HCT116 (cell line): ENCODE measurements around the gene RBM20. TPM values are rescaled to one million over a fixed set of nuclear protein-coding genes. Genes with fewer than 3 reads are reported as not detected.

Experiments used
- ATAC-seq: fragments of 200-7000 bp; cut with Tn5 transposase; 2 replicates; pipeline ENCODE4 v1.9.1; 2020; ENCODE audit warnings: mild to moderate bottlenecking, moderate library complexity
- BruUV-seq: library from RNA; stranded (reverse); fragments of 400-500 nt; replicated peaks from 2 replicates; lab custom pipeline; 2021; lab: Mats Ljungman, UMichigan
- CTCF ChIA-PET: fragments of 300-600 bp; sonication (Branson Sonifier 250); formaldehyde crosslinking; loops from one replicate; lab custom pipeline; 2021; ENCODE audit warnings: antibody characterized with exemption; lab: Charles Lee
- POLR2A ChIA-PET: fragments of 300-600, 350-600 bp; sonication (Branson Sonifier 250); formaldehyde crosslinking; loops from one replicate; lab custom pipeline; 2021; ENCODE audit warnings: antibody characterized with exemption; lab: Charles Lee
- RAD21 ChIA-PET, 2 experiments: fragments of 300-600 bp; sonication (Branson Sonifier 250); formaldehyde crosslinking; loops; one replicate each; lab custom pipeline; 2023; ENCODE audit warnings: low total read pairs in 2 of 2; ENCODE audit not compliant: uncharacterized antibody in 2 of 2, unreplicated experiment in 2 of 2, low non-redundant PET in 1 of 2; lab: Charles Lee
- DNase-seq: peaks from one replicate; pipeline ENCODE4 v3.0.0-alpha.2; 2010; ENCODE audit warnings: low read depth, low spot score
- H2AFZ ChIP-seq: fragments of 200-600 bp; shearing (Covaris generic), sonication (generic); 2 replicates; pipeline ENCODE4 v1.6.1; 2017; ENCODE audit warnings: low read depth, mixed run types, mixed read lengths, antibody characterized with exemption, low read length; ENCODE audit not compliant: poor library complexity, severe bottlenecking
- H3K27ac ChIP-seq: 2 replicates; pipeline ENCODE4 v1.5.1; 2012; ENCODE audit warnings: low read depth, low read length
- H3K27me3 ChIP-seq: fragments of 200-600 bp; sonication (generic); 2 replicates; pipeline ENCODE4 v1.6.1; 2016; ENCODE audit warnings: mixed run types, low read length, mixed read lengths; ENCODE audit not compliant: insufficient read depth
- H3K36me3 ChIP-seq, 2 experiments: fragments of 200-500 bp in 1 of 2; fragments of 200-600 bp in 1 of 2; sonication (Bioruptor generic) in 1 of 2; sonication (generic) in 1 of 2; 2 replicates each; pipeline versions ENCODE4 v1.5.1 to v1.6.1; 2014 to 2016; ENCODE audit warnings: low read length in 2 of 2, inconsistent platforms in 1 of 2, mixed read lengths in 1 of 2, mixed run types in 1 of 2; ENCODE audit not compliant: insufficient read depth in 2 of 2, control insufficient read depth in 1 of 2
- H3K4me1 ChIP-seq, 2 experiments: fragments of 200-600 bp in 1 of 2; sonication (generic) in 1 of 2; 2 replicates each; pipeline versions ENCODE4 v1.5.1 to v1.6.1; 2012 to 2017; ENCODE audit warnings: low read length in 2 of 2, inconsistent platforms in 1 of 2, mild to moderate bottlenecking in 1 of 2, mixed read lengths in 1 of 2, mixed run types in 1 of 2, moderate library complexity in 1 of 2; ENCODE audit not compliant: insufficient read depth in 2 of 2, control insufficient read depth in 1 of 2
- H3K4me2 ChIP-seq: fragments of 200-600 bp; sonication (generic); 2 replicates; pipeline ENCODE4 v1.6.1; 2017; ENCODE audit warnings: mixed run types, low read length, mixed read lengths
- H3K4me3 ChIP-seq, 2 experiments: fragments of 200-600 bp in 1 of 2; sonication (generic) in 1 of 2; replicated peaks in 1 of 2; 2 replicates each; pipeline ENCODE4 v1.5.1; 2011 to 2016; ENCODE audit warnings: low read length in 2 of 2, control low read depth in 1 of 2, low read depth in 1 of 2, mild to moderate bottlenecking in 1 of 2, mixed read lengths in 1 of 2, mixed run types in 1 of 2
- H3K79me2 ChIP-seq: fragments of 200-600 bp; sonication (generic); 2 replicates; pipeline ENCODE4 v1.6.1; 2017; ENCODE audit warnings: mild to moderate bottlenecking, mixed run types, low read length, moderate library complexity, mixed read lengths; ENCODE audit not compliant: insufficient read depth
- H3K9ac ChIP-seq: fragments of 200-600 bp; sonication (generic); 2 replicates; pipeline ENCODE4 v1.6.1; 2016; ENCODE audit warnings: low read length, mixed read lengths
- H3K9me2 ChIP-seq: fragments of 200-600 bp; sonication (generic), shearing (Covaris generic); 2 replicates; pipeline ENCODE4 v1.6.1; 2017; ENCODE audit warnings: mixed run types, mild to moderate bottlenecking, moderate library complexity; ENCODE audit not compliant: insufficient read depth
- H3K9me3 ChIP-seq, 2 experiments: fragments of 200-500 bp in 1 of 2; fragments of 200-600 bp in 1 of 2; sonication (Bioruptor generic) in 1 of 2; sonication (generic) in 1 of 2; 2 replicates each; pipeline ENCODE4 v1.6.1; 2014 to 2017; ENCODE audit warnings: low read length in 2 of 2, mixed read lengths in 2 of 2, inconsistent platforms in 1 of 2, low read depth in 1 of 2, mild to moderate bottlenecking in 1 of 2, mixed run types in 1 of 2, moderate library complexity in 1 of 2; ENCODE audit not compliant: control insufficient read depth in 1 of 2, insufficient read depth in 1 of 2
- H4K20me1 ChIP-seq: fragments of 200-600 bp; sonication (generic), shearing (Covaris generic); 2 replicates; pipeline ENCODE4 v1.6.1; 2017; ENCODE audit warnings: mixed run types, mild to moderate bottlenecking, moderate library complexity; ENCODE audit not compliant: insufficient read depth
- CBX3 ChIP-seq: IDR thresholded peaks from 2 replicates; pipeline ENCODE4 v1.6.1; 2012; ENCODE audit warnings: low read depth
- CTCF ChIP-seq, 3 experiments: fragments of 200-600 bp in 1 of 3; sonication (generic) in 1 of 3; IDR thresholded peaks in 2 of 3; conservative IDR thresholded peaks in 1 of 3; 2 replicates each; pipeline ENCODE4 v1.5.1; 2012 to 2017; ENCODE audit warnings: low read depth in 2 of 3, low read length in 2 of 3, antibody characterized with exemption in 1 of 3, borderline replicate concordance in 1 of 3, control low read depth in 1 of 3, mild to moderate bottlenecking in 1 of 3, mixed read lengths in 1 of 3, mixed run types in 1 of 3, moderate library complexity in 1 of 3; ENCODE audit not compliant: insufficient read depth in 1 of 3
- ELF1 ChIP-seq: IDR thresholded peaks from 2 replicates; pipeline ENCODE4 v1.6.1; 2012; ENCODE audit warnings: low read depth, borderline replicate concordance
- EZH2 ChIP-seq: fragments of 200-600 bp; sonication (generic); IDR thresholded peaks from 2 replicates; pipeline ENCODE4 v1.6.1; 2017; ENCODE audit warnings: antibody characterized with exemption, mixed run types
- EZH2phosphoT487 ChIP-seq: fragments of 200-600 bp; IDR thresholded peaks from 2 replicates; pipeline ENCODE4 v1.6.1; 2018; ENCODE audit warnings: antibody characterized with exemption, borderline replicate concordance
- POLR2A ChIP-seq: IDR thresholded peaks from 2 replicates; pipeline ENCODE4 v1.7.0; 2011; ENCODE audit warnings: borderline replicate concordance; ENCODE audit not compliant: insufficient read depth, insufficient read length; ENCODE audit errors: extremely low read depth
- POLR2AphosphoS5 ChIP-seq: IDR thresholded peaks from 2 replicates; pipeline ENCODE4 v1.6.1; 2011; ENCODE audit warnings: mild to moderate bottlenecking, low read depth, low read length, moderate library complexity
- RAD21 ChIP-seq: IDR thresholded peaks from 2 replicates; pipeline ENCODE4 v1.6.1; 2012; ENCODE audit warnings: low read depth, mild to moderate bottlenecking
- REST ChIP-seq: IDR thresholded peaks from 2 replicates; pipeline ENCODE4 v1.6.1; 2012; ENCODE audit warnings: low read depth
- SIN3A ChIP-seq: IDR thresholded peaks from 2 replicates; pipeline ENCODE4 v1.6.1; 2012; ENCODE audit warnings: low read depth
- SP1 ChIP-seq: IDR thresholded peaks from 2 replicates; pipeline ENCODE4 v1.6.1; 2012; ENCODE audit warnings: low read depth
- SRF ChIP-seq: IDR thresholded peaks from 2 replicates; pipeline ENCODE4 v1.6.1; 2012; ENCODE audit warnings: low read depth
- TCF7L2 ChIP-seq: IDR thresholded peaks from 2 replicates; pipeline ENCODE4 v1.7.0; 2011; ENCODE audit warnings: borderline replicate concordance, inconsistent platforms; ENCODE audit not compliant: insufficient read depth, insufficient read length; ENCODE audit errors: extremely low read depth
- YY1 ChIP-seq: IDR thresholded peaks from 2 replicates; pipeline ENCODE4 v1.6.1; 2011; ENCODE audit warnings: low read length, low read depth, moderate library complexity, mild to moderate bottlenecking; ENCODE audit not compliant: insufficient replicate concordance; ENCODE audit errors: extremely low read depth
- ZBTB33 ChIP-seq: IDR thresholded peaks from 2 replicates; pipeline ENCODE4 v1.6.1; 2011; ENCODE audit warnings: mild to moderate bottlenecking, low read length, moderate library complexity; ENCODE audit not compliant: insufficient replicate concordance; ENCODE audit errors: extremely low read depth
- ZNF274 ChIP-seq: fragments of 200-500 bp; sonication (Bioruptor generic); IDR thresholded peaks from 2 replicates; pipeline ENCODE4 v1.6.1; 2014; ENCODE audit warnings: mild to moderate bottlenecking, low read depth, low read length, inconsistent platforms
- intact Hi-C: fragments of 100-400 bp; cut with micrococcal nuclease; formaldehyde crosslinking; loops from 2 replicates; pipeline ENCODE4 v1.10.0; 2022
- total RNA-seq: library from RNA; stranded (reverse); gene quantifications from one replicate; pipeline ENCODE4 v1.2.1, GENCODE V29; 2021; ENCODE audit not compliant: unreplicated experiment

The RBM20 gene
- total RNA-seq, 1 experiment from 2014 or later, result 2.0 TPM

GRCh38 chr10:110868981-110869380 is 224.8 kb downstream of the RBM20 start:
- peaks cover 25 to 40% of the 10 kb centered on the region in 2 experiments for H3K4me1 ChIP-seq
- RAD21 ChIA-PET, result no interaction called here
- H3K9me3 ChIP-seq, result no peaks in the 10 kb centered on the region
- POLR2A ChIA-PET, result no interaction called here
- DNase-seq (no peak), ATAC-seq (no peak)
- no peak overlapping the region for H3K27ac ChIP-seq
- no peak overlapping the region for H2AFZ ChIP-seq
- intact Hi-C loops, result no loop called here
- TF ChIP-seq ELF1 (no peak), POLR2AphosphoS5 (no peak), TCF7L2 (no peak), CTCF (IDR thresholded peaks at IDR 0.05 in 2 of 3, conservative IDR thresholded peaks at IDR 0.05 in 1 of 3; ENCODE audit: borderline replicate concordance in 1 of 3, insufficient read depth in 1 of 3, low read depth in 2 of 3, low read length in 2 of 3) (no peak), RAD21 (no peak), SRF (no peak), YY1 (no peak), CBX3 (no peak), SIN3A (no peak), ZBTB33 (no peak), SP1 (no peak), EZH2phosphoT487 (no peak), EZH2 (no peak), ZNF274 (no peak), REST (no peak), POLR2A (no peak)
- no peaks in the 10 kb centered on the region for H3K36me3 ChIP-seq
- no peaks in the 10 kb centered on the region for H3K9me2 ChIP-seq
- H3K9ac ChIP-seq, result no peak overlapping the region
- no peaks in the 10 kb centered on the region for H3K27me3 ChIP-seq
- CTCF ChIA-PET, result no interaction called here
- no peak overlapping the region for H3K4me3 ChIP-seq
- BruUV-seq, result no TSS peak
- no peaks in the 10 kb centered on the region for H4K20me1 ChIP-seq
- no peaks in the 10 kb centered on the region for H3K79me2 ChIP-seq
- no peak overlapping the region for H3K4me2 ChIP-seq
